Stimulated activated CD4-positive, alpha-beta T cell treated with anti-CD3 and anti-CD28 coated beads, TNF-alpha, amount 100 ng/mL, for 1 hour (primary cell): ENCODE results near the gene PTPRU.

Source experiments
- DNase-seq, 3 donors: peaks; one replicate each; pipeline ENCODE4 v3.0.0-alpha.2; 2020; ENCODE audit warnings: low read depth in 3 of 3, low spot score in 1 of 3

Gene PTPRU

GRCh38 chr1:29264773-29265389 lies 28.6 kb downstream of the PTPRU start:
- DNase-seq = no peak

- no peak for DNase-seq
These were observed 30.6 kb downstream of the PTPRU start for GRCh38 chr1:29266912-29267311.

GRCh38 chr1:29267321-29268070 lies 31.2 kb downstream of the PTPRU start:
- no peak for DNase-seq

DNA sequence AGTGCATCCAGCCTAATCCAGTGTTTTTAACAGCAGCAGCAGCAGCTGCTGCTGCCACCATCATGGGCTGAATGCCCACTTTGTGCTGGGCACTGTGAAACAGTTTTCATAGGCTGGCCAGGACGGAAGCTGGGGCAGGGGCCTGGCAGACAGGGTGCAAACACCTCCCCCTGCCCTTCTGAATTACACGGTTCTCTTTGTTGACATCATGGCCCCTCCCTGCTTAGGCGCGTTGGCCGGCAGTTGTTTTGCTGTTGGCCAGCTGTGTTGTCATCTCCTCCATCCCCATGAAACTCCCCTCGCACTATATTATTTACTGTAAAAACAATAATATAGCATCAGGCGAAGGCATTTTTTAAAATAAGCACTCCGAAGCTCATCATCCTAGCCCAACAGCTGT lies 33.1 kb downstream of the PTPRU start:
- no peak for DNase-seq

DNA sequence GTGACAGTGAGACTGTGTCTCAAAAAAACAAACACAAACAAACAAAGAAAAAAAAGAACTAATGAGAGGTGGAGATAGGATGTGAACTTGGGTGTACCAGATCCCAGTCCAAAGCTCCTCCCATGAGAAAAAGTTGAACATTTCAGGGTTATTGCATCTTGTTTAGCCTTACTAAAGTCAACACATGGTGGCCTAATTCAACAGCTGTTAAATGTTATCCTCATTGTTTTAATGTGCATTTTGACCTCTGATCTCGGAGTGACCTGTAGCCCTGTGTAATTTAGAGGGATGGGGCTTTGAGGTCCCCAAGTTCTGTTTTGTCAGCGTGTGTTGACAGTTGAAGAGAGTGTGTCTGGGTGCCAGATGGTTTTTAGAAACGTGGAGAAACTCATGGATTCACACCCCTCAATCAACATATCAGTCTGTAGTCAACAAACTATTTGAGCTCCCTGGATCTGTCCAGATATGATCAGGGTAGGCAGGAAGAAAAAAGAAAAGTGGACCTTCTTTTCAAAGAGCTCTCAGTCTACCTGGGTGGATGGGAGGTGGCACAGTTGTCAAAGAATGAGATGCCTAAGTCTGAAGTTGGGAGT lies 34.7 kb downstream of the PTPRU start:
- DNase-seq = no peak

DNA sequence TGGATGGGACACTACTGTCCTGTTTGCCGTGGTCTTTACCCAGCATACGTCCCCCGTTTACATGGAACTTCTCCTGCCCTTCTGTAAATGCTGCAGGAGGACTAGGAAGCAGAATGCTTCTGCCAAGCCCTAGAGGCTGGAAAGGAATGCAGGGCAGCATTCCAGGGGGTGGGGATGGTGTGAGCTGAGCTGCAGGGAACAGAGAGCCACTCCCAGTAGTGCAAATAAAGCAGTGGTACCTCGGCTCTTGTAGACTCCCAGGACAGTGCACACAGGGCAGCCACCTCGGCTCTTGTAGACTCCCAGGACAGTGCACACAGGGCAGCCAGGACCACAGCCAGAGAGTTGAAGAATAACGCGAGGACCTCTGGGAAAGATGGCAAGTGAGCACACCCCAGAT lies 35.4 kb downstream of the PTPRU start:
- no peak for DNase-seq

- no peak for DNase-seq
These were observed 36.0 kb downstream of the PTPRU start for GRCh38 chr1:29272147-29272907.

GRCh38 chr1:29275435-29275834 lies 39.1 kb downstream of the PTPRU start:
- no peak for DNase-seq

DNA sequence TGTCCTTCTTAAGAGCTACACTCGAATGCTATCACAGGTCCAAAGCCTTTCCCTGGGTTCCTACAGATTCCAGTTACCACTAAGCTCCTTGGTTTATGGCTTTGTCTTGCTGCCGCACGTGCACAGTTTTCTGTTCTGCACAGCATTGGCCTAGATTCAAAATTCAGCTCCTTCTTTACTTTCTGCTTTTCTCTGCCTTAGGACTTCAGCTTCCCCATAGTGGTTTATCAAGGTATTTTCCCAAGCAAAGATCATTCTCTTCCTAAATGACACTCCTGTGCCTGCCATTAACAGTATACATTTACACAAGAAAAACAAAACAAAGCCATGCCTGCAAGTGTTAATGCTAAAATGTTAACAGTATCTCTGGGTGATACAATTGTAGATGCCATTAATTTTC lies 41.8 kb downstream of the PTPRU start:
- no peak for DNase-seq

GRCh38 chr1:29279406-29279805 lies 43.1 kb downstream of the PTPRU start:
- no peak for DNase-seq

- DNase-seq = no peak
These were observed 43.6 kb downstream of the PTPRU start for GRCh38 chr1:29279951-29280391.

DNA sequence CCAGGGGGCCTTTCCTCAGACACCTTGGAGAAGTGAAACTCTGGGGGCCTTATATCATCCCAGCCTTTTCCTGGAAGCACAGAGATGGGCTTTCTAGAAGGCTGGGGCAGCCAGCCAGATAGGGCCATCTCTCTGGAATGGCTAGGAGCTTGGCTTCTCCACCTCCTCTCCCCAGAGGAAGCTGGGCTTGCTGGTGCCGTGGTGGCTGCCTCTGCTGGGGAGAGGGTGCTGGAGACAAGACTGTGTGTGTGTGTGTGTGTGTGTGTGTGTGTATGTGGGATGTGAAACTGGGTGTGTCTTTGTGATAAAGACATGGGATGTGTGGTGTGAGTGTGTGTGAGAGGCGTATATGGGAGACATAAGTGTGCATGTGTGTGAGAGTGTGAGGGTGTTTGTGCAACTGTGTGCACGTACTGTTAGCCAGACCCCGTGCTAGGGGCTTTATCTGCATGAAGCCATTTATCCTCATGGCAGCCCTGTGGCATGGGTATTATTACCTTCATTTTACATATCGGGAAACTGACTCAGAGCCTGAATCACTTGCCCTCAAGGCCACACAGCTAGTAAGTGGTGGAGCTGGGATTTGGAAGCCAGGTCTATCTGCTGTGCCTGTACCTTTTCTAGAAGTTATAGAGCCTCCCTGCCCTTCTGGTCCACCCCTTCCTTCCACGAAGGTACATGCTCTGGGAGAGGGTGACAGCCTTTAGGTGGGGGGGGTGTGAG lies 44.2 kb downstream of the PTPRU start:
- no peak for DNase-seq

DNA sequence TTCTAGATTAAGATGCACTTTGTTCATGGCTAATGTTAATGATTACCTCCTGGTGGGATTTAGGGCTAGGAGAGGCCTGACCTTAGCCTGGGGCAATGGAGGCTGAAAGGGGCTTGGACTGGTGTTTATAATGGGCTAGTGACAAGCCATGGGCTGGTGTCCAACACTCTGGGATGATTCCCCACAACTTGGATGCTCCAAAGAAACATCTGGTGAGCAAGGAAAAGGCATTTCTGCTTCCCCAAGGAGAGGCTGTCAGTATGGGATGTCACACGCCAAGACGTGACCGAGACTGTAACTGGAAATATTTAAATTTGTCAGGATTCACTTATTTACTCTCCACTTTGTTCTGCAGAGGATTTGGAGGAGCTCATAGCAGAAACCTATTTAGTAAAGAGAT lies 45.2 kb downstream of the PTPRU start:
- DNase-seq = no peak

- no peak for DNase-seq
These were observed 46.0 kb downstream of the PTPRU start for GRCh38 chr1:29282135-29282923.

- DNase-seq = no peak
These were observed 46.8 kb downstream of the PTPRU start for GRCh38 chr1:29282924-29283803.

GRCh38 chr1:29283804-29284195 lies 47.5 kb downstream of the PTPRU start:
- DNase-seq = no peak

DNA sequence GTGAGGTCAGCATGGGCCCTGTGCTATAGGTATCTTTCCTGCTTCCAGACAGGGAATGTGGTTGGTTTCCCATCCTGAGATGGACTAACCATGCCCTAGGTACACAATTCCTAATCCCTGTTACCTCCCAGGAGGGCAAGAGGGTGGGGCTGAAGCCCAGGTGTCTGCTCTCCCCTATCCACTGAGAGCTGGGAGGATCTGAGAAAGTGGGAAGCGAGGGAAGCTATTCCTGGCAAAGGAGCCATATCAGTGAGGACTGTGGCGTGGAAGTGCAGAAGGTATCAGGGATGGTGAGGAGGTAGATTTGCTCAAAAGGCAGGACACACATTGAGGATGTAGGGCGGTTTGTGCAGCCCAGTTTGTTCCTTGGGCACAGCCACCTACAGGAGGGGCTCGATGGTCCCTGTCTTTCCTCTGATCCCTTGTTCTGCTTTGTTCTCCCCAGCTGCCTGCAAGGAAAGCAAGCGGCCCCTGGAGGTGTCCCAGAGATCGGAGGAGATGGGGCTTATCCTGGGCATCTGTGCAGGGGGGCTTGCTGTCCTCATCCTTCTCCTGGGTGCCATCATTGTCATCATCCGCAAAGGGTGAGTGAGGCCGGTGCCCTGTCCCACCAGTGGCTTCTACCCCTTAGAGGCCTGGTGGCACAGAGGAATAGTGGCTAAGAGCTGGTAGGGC lies 48.1 kb downstream of the PTPRU start:
- DNase-seq = no peak

DNA sequence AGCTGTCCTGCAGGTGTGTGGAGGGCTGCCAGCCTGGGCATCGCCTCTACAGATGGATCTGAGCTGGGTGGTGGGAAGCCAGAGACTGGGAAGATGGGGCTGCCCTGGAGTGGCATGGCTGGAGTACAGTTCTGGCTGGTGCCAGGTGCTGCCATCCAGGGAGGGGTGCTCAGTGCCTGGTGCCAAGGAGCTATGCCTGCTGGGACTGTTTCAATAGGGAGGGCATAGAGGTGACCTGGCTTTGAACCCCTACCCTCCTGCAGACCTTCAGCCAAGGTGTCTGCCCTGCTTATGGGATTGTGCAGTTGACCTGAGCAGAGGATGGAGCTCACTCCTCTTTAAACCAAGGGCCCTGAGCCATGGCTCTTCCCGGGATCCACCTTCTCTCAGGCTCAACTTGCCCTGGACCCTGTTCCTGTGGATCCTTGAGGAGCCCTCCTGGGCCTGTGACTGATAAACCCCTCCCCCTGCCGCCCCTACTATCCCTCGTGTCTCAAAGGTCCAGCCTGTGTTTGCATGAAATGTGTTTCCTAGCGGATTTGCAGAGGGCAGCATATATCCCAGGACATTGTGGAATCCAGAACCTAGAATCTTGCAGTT lies 48.7 kb downstream of the PTPRU start:
- DNase-seq = no peak
